ENCODE data around the gene TRAF2.

- no peak for TF ChIP-seq EZH2 (IDR thresholded peaks at IDR 0.05)
- no peak for TF ChIP-seq POLR2AphosphoS5 (IDR thresholded peaks at IDR 0.05; ENCODE audit: borderline replicate concordance, low read depth, low read length)
These were observed 79.6 kb downstream of the TRAF2 start for GRCh38 chr9:136965771-136966484.

Measured in SK-N-MC (cell line).